ENCODE measurements around the gene DIAPH1. TPM values are rescaled to one million over a fixed set of nuclear protein-coding genes. Genes with fewer than 3 reads are reported as not detected.
"Not testable (repeated sequence)": the region's sequence is repeated elsewhere in the genome, so short reads cannot be mapped to it uniquely, and the experiment has no call there.

The DIAPH1 gene
- total RNA-seq, 1 experiment from 2014 or later = 74.7 TPM

GRCh38 chr5:141611289-141611688, 7.5 kb downstream of the DIAPH1 start:
- no peak for DNase-seq (ENCODE audit: low spot score)

DNA sequence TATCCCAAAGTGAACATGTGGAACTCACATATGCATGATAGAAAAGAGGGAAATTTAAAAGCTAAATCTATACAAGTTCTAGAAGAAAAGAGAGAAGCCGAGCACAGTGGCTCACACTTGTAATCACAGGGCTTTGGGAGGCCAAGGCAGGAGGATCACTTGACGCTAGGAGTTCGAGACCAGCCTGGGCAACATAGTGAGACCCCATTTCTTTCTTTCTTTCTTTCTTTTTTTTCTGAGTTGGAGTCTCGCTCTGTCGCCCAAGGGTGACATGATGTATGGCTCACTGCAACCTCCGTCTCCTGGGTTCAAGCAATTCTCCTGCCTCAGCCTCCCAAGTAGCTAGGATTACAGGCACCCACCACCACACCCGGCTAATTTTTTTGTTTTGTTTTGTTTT, 8.9 kb downstream of the DIAPH1 start:
- not testable (repeated sequence) for DNase-seq (ENCODE audit: low spot score)

DNA sequence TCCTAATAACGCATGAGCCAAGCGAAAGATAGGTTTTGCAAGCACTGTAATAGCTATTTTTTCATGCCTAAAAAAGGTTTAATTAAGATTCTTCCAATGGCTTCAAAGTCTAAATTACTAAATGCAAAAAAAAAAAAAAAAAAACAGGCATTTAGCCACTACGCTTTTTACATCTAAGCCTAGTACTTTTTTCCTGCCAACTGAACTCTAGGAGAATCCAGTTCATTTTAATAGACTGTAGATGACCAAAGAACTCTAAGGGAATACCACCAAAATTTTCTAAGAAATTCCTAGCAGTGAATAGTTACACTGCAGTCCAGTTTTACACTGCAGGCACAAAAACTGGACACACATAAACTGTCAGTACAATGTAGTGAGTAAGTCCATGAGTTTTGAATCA, 9.8 kb downstream of the DIAPH1 start:
- no peak for DNase-seq (ENCODE audit: low spot score)

DNA sequence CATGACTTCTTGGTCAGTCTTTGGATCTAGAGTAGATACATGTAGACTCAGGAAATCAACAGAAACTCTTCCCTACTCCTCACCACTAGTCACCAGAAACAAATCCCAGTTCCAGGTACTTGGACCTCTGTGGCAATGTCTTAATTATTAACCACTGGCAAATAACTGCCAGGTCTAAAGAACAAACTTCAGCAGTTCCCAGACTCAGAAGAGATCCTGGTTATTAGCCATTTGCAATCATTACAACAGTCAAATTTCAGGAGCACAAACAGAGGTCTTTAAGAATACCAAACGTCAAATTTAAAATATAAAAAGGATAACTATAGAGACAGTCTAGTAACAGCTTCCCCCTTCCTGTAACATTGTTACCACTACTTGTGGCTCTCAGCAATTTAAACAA, 10.2 kb downstream of the DIAPH1 start:
- peak; percentile 43 for DNase-seq (ENCODE audit: low spot score)

GRCh38 chr5:141608046-141608445, 10.8 kb downstream of the DIAPH1 start:
- DNase-seq (ENCODE audit: low spot score) = no peak

DNA sequence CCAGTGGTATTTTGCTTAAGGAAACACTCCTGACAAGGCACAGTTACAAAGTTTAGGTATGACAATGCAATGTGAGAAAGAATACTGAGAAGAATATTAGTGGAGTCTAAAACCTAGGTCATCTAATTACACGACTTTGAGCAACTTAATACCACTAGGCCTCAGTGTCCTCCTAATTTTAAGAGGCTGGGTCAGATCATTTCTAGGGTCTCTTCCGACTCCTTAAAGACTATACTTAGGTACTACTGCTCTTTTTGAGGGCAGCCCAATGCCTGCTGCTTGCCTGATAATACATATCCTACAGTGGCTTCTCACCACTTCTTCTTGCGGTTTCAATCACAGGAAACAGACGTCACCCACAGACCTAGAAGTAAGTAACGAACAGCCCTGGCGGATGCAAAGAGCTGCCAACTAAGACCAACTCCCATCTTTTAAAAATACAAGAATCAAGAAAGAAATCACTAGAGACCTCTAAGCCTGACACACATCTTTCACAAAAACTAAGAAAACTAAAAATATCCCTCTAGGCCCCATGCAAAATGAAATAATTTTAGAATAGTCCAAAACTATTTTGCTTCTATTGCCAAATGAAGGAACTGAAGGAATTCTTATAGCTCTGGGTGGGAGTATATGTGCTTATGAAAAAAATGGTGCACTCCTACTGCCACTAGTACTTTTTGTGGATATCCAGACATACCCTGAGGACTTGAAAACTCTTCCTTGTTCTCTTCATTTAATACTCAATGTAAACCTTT, 13.1 kb downstream of the DIAPH1 start:
- DNase-seq (ENCODE audit: low spot score) = no peak

GRCh38 chr5:141603923-141604717, 14.7 kb downstream of the DIAPH1 start:
- peak; percentile 71 for DNase-seq (ENCODE audit: low spot score)

DNA sequence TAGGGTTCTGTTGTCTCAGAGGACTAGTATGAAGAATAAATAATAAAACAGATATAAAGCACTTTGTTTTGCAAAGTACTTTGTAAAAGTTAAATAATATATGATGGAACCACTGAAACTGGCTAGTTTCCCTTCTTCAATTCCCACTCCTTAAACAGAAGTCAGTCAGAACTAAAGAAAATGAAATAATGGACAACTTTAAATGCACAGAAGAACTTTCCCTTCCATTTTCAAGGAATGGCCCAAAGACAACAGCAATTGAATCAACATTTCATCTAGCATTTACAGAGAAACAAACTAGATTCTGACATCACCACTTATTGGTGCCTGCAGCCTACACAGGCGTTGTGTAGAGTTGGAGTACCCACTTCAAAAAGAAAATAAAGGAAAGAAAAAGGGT, 16.2 kb downstream of the DIAPH1 start:
- no peak for DNase-seq (ENCODE audit: low spot score)

GRCh38 chr5:141598391-141599345, 20.1 kb downstream of the DIAPH1 start:
- no peak for DNase-seq (ENCODE audit: low spot score)

- DNase-seq (ENCODE audit: low spot score) = no peak
Observed at GRCh38 chr5:141597814-141598213, 21.0 kb downstream of the DIAPH1 start.

DNA sequence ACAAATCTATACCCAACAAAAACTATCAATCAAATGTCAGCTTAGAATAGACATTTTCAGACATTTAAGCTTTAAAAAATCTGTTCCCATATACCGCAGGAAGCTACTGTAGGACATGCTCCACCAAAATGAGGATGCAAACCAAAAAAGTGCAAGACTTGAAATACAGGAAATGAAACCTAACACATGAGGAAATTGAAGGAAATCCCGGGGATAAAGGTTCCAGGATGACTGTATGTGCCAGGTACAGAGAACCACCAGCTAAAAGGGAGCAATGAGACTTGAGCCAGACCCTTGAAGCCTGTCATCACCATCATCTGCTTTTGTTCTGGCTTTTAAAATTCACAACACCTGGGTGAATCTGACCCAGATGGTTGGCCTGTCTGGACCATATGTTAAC, 21.4 kb downstream of the DIAPH1 start:
- no peak for DNase-seq (ENCODE audit: low spot score)

GRCh38 chr5:141596867-141597266, 21.9 kb downstream of the DIAPH1 start:
- DNase-seq (ENCODE audit: low spot score) = no peak

DNA sequence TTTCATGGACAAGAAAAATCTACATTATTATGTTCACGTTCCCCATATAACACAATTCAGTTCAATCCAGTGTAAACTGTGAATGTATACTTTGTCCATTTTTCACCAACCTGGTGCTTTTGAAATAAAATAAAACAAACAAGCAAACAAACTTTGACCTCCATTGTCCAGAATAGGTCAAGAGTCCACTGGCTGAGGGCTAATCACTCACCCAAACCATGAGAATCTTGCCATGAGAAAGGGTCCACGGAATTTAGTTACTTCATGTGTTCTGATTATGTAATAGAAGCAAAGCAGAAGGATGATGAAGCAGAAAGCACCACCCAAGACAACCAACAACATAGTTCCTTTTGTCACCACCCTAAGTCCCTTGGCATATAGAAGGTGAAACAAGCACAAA, 28.7 kb downstream of the DIAPH1 start:
- DNase-seq (ENCODE audit: low spot score) = no peak

GRCh38 chr5:141586246-141586645, 32.6 kb downstream of the DIAPH1 start:
- no peak for DNase-seq (ENCODE audit: low spot score)

GRCh38 chr5:141585594-141585993, 33.2 kb downstream of the DIAPH1 start:
- DNase-seq (ENCODE audit: low spot score) = no peak

DNA sequence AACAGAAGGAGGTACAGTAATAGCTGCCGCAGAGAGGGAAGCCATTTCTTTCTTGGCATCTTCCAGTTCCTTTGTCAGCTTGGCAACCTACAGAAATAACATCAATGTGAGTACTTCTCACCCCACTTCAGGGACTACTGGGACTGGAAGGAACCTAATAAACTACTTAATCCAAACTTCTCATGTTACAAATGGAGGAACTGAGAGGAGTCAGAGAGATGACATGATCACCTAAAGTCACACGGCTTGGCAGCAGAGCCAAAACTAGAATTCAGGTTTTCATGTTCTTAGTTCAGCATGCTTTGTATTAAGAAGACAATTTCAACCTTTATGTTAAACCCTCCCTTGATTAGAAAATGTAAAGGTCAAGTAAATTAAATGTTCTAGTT, 44.7 kb downstream of the DIAPH1 start:
- no peak for DNase-seq (ENCODE audit: low spot score)

GRCh38 chr5:141573489-141574121, 45.2 kb downstream of the DIAPH1 start:
- no peak for DNase-seq (ENCODE audit: low spot score)

GRCh38 chr5:141570655-141571054, 48.1 kb downstream of the DIAPH1 start:
- DNase-seq (ENCODE audit: low spot score) = no peak

GRCh38 chr5:141567513-141568117, 51.2 kb downstream of the DIAPH1 start:
- DNase-seq (ENCODE audit: low spot score) = peak; percentile 22

DNA sequence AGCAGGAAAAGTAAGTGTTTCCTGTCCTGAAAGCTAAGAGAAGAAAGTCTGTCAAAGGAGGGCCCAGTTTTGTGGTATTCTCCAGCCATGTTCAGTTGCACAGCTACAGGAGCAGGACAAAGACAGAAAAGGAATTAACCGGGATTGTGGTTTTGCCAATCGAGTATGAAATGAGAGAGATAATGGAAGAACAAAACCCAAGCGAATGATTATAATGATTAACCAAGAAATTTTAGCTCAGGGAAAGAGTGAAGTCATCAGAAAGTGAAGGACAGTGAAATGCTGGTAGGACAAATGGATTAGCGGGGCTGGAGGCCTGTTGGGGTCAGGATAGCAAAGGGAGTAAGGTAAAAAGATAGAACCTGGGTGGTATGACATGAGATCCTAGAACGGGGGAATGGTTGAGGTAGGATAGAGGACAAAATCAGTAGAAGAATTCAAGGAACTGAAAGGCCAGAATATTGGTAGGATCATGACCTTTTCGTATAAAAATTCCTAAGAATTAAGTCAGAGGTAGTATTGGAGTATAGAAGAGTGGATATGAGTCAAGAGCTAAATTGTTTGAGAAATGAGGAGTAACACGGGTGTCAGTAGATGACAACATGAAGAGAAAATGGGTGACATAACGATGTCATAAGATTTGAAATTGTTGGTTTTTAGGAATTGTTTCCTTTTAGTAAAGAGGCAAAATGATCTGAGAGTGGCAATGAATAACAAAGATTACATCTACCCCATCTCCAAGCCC, 52.8 kb downstream of the DIAPH1 start:
- no peak for DNase-seq (ENCODE audit: low spot score)

Data from HT-29 (cell line).